Measurements from ENCODE around the gene DR1. TPM values are rescaled to one million over a fixed set of nuclear protein-coding genes. Genes with fewer than 3 reads are reported as not detected.
A peak's percentile ranks its signal among the peaks of the same experiment; 100 is the strongest.

The DR1 gene
- total and polyA plus RNA-seq, 2 of the 4 experiments (the other 2 are of a cell fraction), result 27.1 to 39.4 TPM

GRCh38 chr1:93394514-93394913, 48.8 kb downstream of the DR1 start:
- no peak overlapping the region for H3K4me3 ChIP-seq (ENCODE audit: insufficient read depth, low read depth, low read length)
- H2AK5ac ChIP-seq (ENCODE audit: low read depth, low read length), result no peak overlapping the region
- no peak overlapping the region for H2BK15ac ChIP-seq (ENCODE audit: low read depth, low read length)
- dilution Hi-C loops (cut with HindIII; ENCODE audit: low sequenced_read_pairs, unreplicated experiment) (no loop called here), in situ Hi-C loops (cut with MboI; ENCODE audit: low sequenced_read_pairs) (no loop called here), intact Hi-C loops (cut with micrococcal nuclease) (no loop called here)
- ChIA-PET POLR2A (ENCODE audit: unreplicated experiment) (no interaction called here), CTCF (interaction anchor here (0.7 to 1.5 kb wide), 2 partner anchors 11 to 152 kb away, joined by 3 read pairs; no protein-coding TSS in a partner anchor)
- H3K14ac ChIP-seq (replicated peaks; ENCODE audit: low read depth, low read length), result no peak overlapping the region
- H3K23ac ChIP-seq (ENCODE audit: low read depth, low read length), result no peak overlapping the region
- no peak overlapping the region for H4K5ac ChIP-seq (ENCODE audit: low read depth, low read length)
- H3K18ac ChIP-seq (ENCODE audit: low read depth, low read length), result no peak overlapping the region
- no peak overlapping the region for H4K91ac ChIP-seq (ENCODE audit: insufficient read depth, low read depth, low read length)
- no CpG with 5 or more reads among the region's 2 CpGs for WGBS, 2 experiments (ENCODE audit: extremely low coverage in 2 of 2, insufficient read length in 1 of 2)
- BruUV-seq (replicated peaks), result no TSS peak
- no peaks in the 10 kb centered on the region for H3K9me3 ChIP-seq (ENCODE audit: control insufficient read depth, insufficient read depth, low read length)
- H3K4me2 ChIP-seq (ENCODE audit: low read depth, low read length), result no peak overlapping the region
- no peaks in the 10 kb centered on the region for H3K79me1 ChIP-seq (ENCODE audit: low read depth in 1 of 2, low read length in 2 of 2)
- H4K8ac ChIP-seq (ENCODE audit: low read depth in 2 of 2, low read length in 2 of 2), result no peak overlapping the region
- H2BK20ac ChIP-seq (ENCODE audit: low read depth, low read length), result no peak overlapping the region
- ATAC-seq (ENCODE audit: low read depth), result no peak
- H3K9ac ChIP-seq (ENCODE audit: low read depth, low read length), result no peak overlapping the region
- no peaks in the 10 kb centered on the region for H3K36me3 ChIP-seq (ENCODE audit: control insufficient read depth, insufficient read depth, low read length)
- no peak overlapping the region for H2BK5ac ChIP-seq (ENCODE audit: low read depth, low read length, poor library complexity, severe bottlenecking)
- no peaks in the 10 kb centered on the region for H3K4me1 ChIP-seq (ENCODE audit: control insufficient read depth, insufficient read depth, low read length)
- H3K9me1 ChIP-seq (ENCODE audit: insufficient read depth, low read length), result no peaks in the 10 kb centered on the region
- no peak overlapping the region for H2AFZ ChIP-seq (replicated peaks; ENCODE audit: low read length, poor library complexity)
- no peaks in the 10 kb centered on the region for H4K20me1 ChIP-seq (ENCODE audit: insufficient read depth, low read length)
- H2AK9ac ChIP-seq (replicated peaks; ENCODE audit: low read depth, low read length, poor library complexity), result no peak overlapping the region
- H3K56ac ChIP-seq (ENCODE audit: extremely low read depth, insufficient read depth, low read length), result no peak overlapping the region
- TF ChIP-seq CEBPB (IDR thresholded peaks at IDR 0.05; ENCODE audit: low read depth, low read length), result peak; percentile 56
- TF ChIP-seq RFX5 (IDR thresholded peaks at IDR 0.05; ENCODE audit: low read depth, low read length), result no peak
- H2BK120ac ChIP-seq (ENCODE audit: low read depth, low read length), result no peak overlapping the region
- no peaks in the 10 kb centered on the region for H3K27me3 ChIP-seq (ENCODE audit: control insufficient read depth, insufficient read depth, low read length)
- no peak overlapping the region for H3K4ac ChIP-seq (ENCODE audit: low read depth, low read length)
- H3K27ac ChIP-seq (ENCODE audit: insufficient read depth, low read length), result no peak overlapping the region
- peak; percentile 12 for DNase-seq
